ENCODE measurements around the gene HHATL.

Gene HHATL

GRCh38 chr3:42662813-42663535 lies 39.6 kb downstream of the HHATL start:
- DNase-seq = no peak

GRCh38 chr3:42662037-42662812 lies 40.4 kb downstream of the HHATL start:
- no peak for DNase-seq

GRCh38 chr3:42661593-42662022 lies 41.0 kb downstream of the HHATL start:
- no peak for DNase-seq

- no peak for DNase-seq
These were observed 41.7 kb downstream of the HHATL start for GRCh38 chr3:42660898-42661297.

GRCh38 chr3:42660131-42660715 lies 42.4 kb downstream of the HHATL start:
- DNase-seq = no peak

- DNase-seq = no peak
These were observed 43.0 kb downstream of the HHATL start for GRCh38 chr3:42659451-42660130.

GRCh38 chr3:42658771-42659390 lies 43.7 kb downstream of the HHATL start:
- no peak for DNase-seq

GRCh38 chr3:42658091-42658770 lies 44.4 kb downstream of the HHATL start:
- DNase-seq = no peak

GRCh38 chr3:42657675-42658074 lies 44.9 kb downstream of the HHATL start:
- DNase-seq = no peak

GRCh38 chr3:42656680-42657610 lies 45.7 kb downstream of the HHATL start:
- no peak for DNase-seq

GRCh38 chr3:42655980-42656679 lies 46.5 kb downstream of the HHATL start:
- no peak for DNase-seq

GRCh38 chr3:42655331-42655888 lies 47.2 kb downstream of the HHATL start:
- no peak for DNase-seq

- DNase-seq = no peak
These were observed 48.0 kb downstream of the HHATL start for GRCh38 chr3:42654331-42655201.

GRCh38 chr3:42653560-42654330 lies 48.9 kb downstream of the HHATL start, which contains the start of gene ZBTB47:
Gene ZBTB47 (plus strand): TSS chr3:42653697. CDS start chr3:42658356, 4,659 bp downstream.
- no peak for DNase-seq

- no peak for DNase-seq
These were observed 49.4 kb downstream of the HHATL start for GRCh38 chr3:42653303-42653559.

- DNase-seq = no peak
These were observed 49.8 kb downstream of the HHATL start for GRCh38 chr3:42652611-42653302.

- no peak for DNase-seq
These were observed 50.4 kb downstream of the HHATL start for GRCh38 chr3:42652251-42652610.

Measured in DMS 273 treated with DMSO at 0.1 percent for 48 hours (cell line).